H1 (cell line): ENCODE measurements around the gene EFNA3. TPM values are rescaled to one million over a fixed set of nuclear protein-coding genes. Genes with fewer than 3 reads are reported as not detected.
A peak's percentile ranks its signal among the peaks of the same experiment; 100 is the strongest.

Experiments
- BRCA1 ChIP-seq: IDR thresholded peaks from 2 replicates; pipeline ENCODE4 v1.6.1; 2012; ENCODE audit warnings: low read depth, low read length, improper control_type of control experiment
- CTCF ChIP-seq, 3 experiments: IDR thresholded peaks; 1 replicate in 2 of 3; 2 replicates in 1 of 3; pipeline versions ENCODE4 v1.5.1 to v1.6.1; 2011; ENCODE audit warnings: low read length in 3 of 3, mild to moderate bottlenecking in 3 of 3, inconsistent platforms in 2 of 3, low read depth in 1 of 3, moderate library complexity in 1 of 3; ENCODE audit not compliant: insufficient read depth in 1 of 3; ENCODE audit errors: control extremely low read depth in 1 of 3
- RAD21 ChIP-seq, 2 experiments: IDR thresholded peaks in 1 of 2; conservative IDR thresholded peaks in 1 of 2; 2 replicates each; pipeline ENCODE4 v1.6.1; 2011; ENCODE audit warnings: low read depth in 2 of 2, low read length in 2 of 2, improper control_type of control experiment in 1 of 2, inconsistent platforms in 1 of 2, mild to moderate bottlenecking in 1 of 2, moderate library complexity in 1 of 2
- SIN3A ChIP-seq, 2 experiments: IDR thresholded peaks in 1 of 2; conservative IDR thresholded peaks in 1 of 2; 2 replicates each; pipeline ENCODE4 v1.6.1; 2011 to 2012; ENCODE audit warnings: low read length in 2 of 2, improper control_type of control experiment in 1 of 2, low read depth in 1 of 2, mild to moderate bottlenecking in 1 of 2
- USF2 ChIP-seq: IDR thresholded peaks from 2 replicates; pipeline ENCODE4 v1.6.1; 2011; ENCODE audit warnings: low read length, improper control_type of control experiment
- polyA plus RNA-seq, 7 experiments: library from polyadenylated mRNA; depleted of rRNA in 3 of 7; stranded (reverse) in 5 of 7; unstranded in 2 of 7; fragments of >200 nt in 5 of 7; fragments of 200-250 nt in 2 of 7; gene quantifications; 1 replicate in 5 of 7; 2 replicates in 1 of 7; 4 replicates in 1 of 7; pipeline versions ENCODE4 v1.2.1 to v1.2.3, GENCODE V29; 2011 to 2013; ENCODE audit warnings: missing spikeins in 2 of 7, mixed read lengths in 2 of 7
- total RNA-seq: library from RNA; stranded (reverse); fragmentation: NEBNext Ultra II Directional; extraction: Animal tissue kit (Norgen Biotek cat#: 25700); gene quantifications from 2 replicates; pipeline ENCODE4 v1.2.1, GENCODE V29; 2021
- TF ChIP-seq, protein P1 (sequence below): IDR thresholded peaks from 2 replicates; pipeline ENCODE4 v1.6.1; 2012; ENCODE audit warnings: inconsistent platforms

EFNA3 gene
- total and polyA plus RNA-seq, 2 of the 8 experiments (the other 6 are each of a cell fraction or from before 2014, with no cell fraction given) = 10.8 to 13.8 TPM

- TF ChIP-seq, protein P1, sequence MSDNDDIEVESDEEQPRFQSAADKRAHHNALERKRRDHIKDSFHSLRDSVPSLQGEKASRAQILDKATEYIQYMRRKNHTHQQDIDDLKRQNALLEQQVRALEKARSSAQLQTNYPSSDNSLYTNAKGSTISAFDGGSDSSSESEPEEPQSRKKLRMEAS = 0 out of 2 replicates have a peak, but pooled peaks have one; percentile 27
- TF ChIP-seq CTCF (IDR thresholded peaks at IDR 0.05; ENCODE audit: control extremely low read depth in 1 of 3, insufficient read depth in 1 of 3, low read depth in 1 of 3, low read length in 3 of 3) = peak; percentile 76 to 86 (median 79)
- TF ChIP-seq BRCA1 = no peak
- peak in 1 of 2 experiments; percentile 85; a peak in 1 of 4 replicates for TF ChIP-seq SIN3A (conservative IDR thresholded peaks at IDR 0.05 in 1 of 2, IDR thresholded peaks at IDR 0.05 in 1 of 2; ENCODE audit: low read depth in 1 of 2, low read length in 2 of 2)
- peak; percentile 70 to 76 for TF ChIP-seq RAD21 (IDR thresholded peaks at IDR 0.05 in 1 of 2, conservative IDR thresholded peaks at IDR 0.05 in 1 of 2; ENCODE audit: low read depth in 2 of 2, low read length in 2 of 2)
- no peak for TF ChIP-seq USF2
Measured at GRCh38 chr1:155044812-155045657, 33.6 kb upstream of the EFNA3 start (continued).
